ENCODE data around the gene SYNM.

Gene SYNM

GRCh38 chr15:99176757-99177156 is 71.9 kb downstream of the SYNM start:
- H3K4me3 ChIP-seq (ENCODE audit: low read depth, low read length) = no peak overlapping the region
- no peaks in the 10 kb centered on the region for H3K36me3 ChIP-seq
- DNase-seq = no peak
- H3K9me3 ChIP-seq (ENCODE audit: severe bottlenecking) = no peaks in the 10 kb centered on the region
- H3K27ac ChIP-seq = no peak overlapping the region
- TF ChIP-seq CTCF (IDR thresholded peaks at IDR 0.05; ENCODE audit: low read depth, low read length) = no peak
- H3K27me3 ChIP-seq (ENCODE audit: insufficient read depth, low read depth, severe bottlenecking) = no peaks in the 10 kb centered on the region

GRCh38 chr15:99177679-99178078 is 72.8 kb downstream of the SYNM start:
- TF ChIP-seq CTCF (IDR thresholded peaks at IDR 0.05; ENCODE audit: low read depth, low read length) = no peak
- DNase-seq = no peak
- H3K9me3 ChIP-seq (ENCODE audit: severe bottlenecking) = no peaks in the 10 kb centered on the region
- no peak overlapping the region for H3K27ac ChIP-seq
- no peak overlapping the region for H3K4me3 ChIP-seq (ENCODE audit: low read depth, low read length)
- no peaks in the 10 kb centered on the region for H3K36me3 ChIP-seq
- no peaks in the 10 kb centered on the region for H3K27me3 ChIP-seq (ENCODE audit: insufficient read depth, low read depth, severe bottlenecking)

GRCh38 chr15:99180086-99180963 is 75.4 kb downstream of the SYNM start:
- TF ChIP-seq CTCF (IDR thresholded peaks at IDR 0.05; ENCODE audit: low read depth, low read length) = no peak
- no peak for DNase-seq

GRCh38 chr15:99180964-99181306 is 76.1 kb downstream of the SYNM start:
- Histone ChIP-seq H3K27me3 (ENCODE audit: insufficient read depth, low read depth, severe bottlenecking) (no peaks in the 10 kb centered on the region), H3K4me3 (ENCODE audit: low read depth, low read length) (no peak overlapping the region), H3K36me3 (no peaks in the 10 kb centered on the region), H3K9me3 (ENCODE audit: severe bottlenecking) (no peaks in the 10 kb centered on the region), H3K27ac (no peak overlapping the region)
- no peak for TF ChIP-seq CTCF (IDR thresholded peaks at IDR 0.05; ENCODE audit: low read depth, low read length)
- no peak for DNase-seq

More at GRCh38 chr15:99180086-99180963, 75.4 kb downstream of the SYNM start:
- Histone ChIP-seq H3K27ac (no peak overlapping the region), H3K27me3 (ENCODE audit: insufficient read depth, low read depth, severe bottlenecking) (no peaks in the 10 kb centered on the region), H3K9me3 (ENCODE audit: severe bottlenecking) (no peaks in the 10 kb centered on the region), H3K4me3 (ENCODE audit: low read depth, low read length) (no peak overlapping the region), H3K36me3 (no peaks in the 10 kb centered on the region)

GRCh38 chr15:99181545-99181971 is 76.7 kb downstream of the SYNM start:
- H3K27me3 ChIP-seq (ENCODE audit: insufficient read depth, low read depth, severe bottlenecking) = no peaks in the 10 kb centered on the region
- peak overlapping the region; percentile 47 for H3K27ac ChIP-seq
- H3K4me3 ChIP-seq (ENCODE audit: low read depth, low read length) = no peak overlapping the region
- H3K9me3 ChIP-seq (ENCODE audit: severe bottlenecking) = no peaks in the 10 kb centered on the region
- DNase-seq = peak; percentile 75
- no peak for TF ChIP-seq CTCF (IDR thresholded peaks at IDR 0.05; ENCODE audit: low read depth, low read length)
- no peaks in the 10 kb centered on the region for H3K36me3 ChIP-seq

- no peak overlapping the region for H3K4me3 ChIP-seq (ENCODE audit: low read depth, low read length)
- no peaks in the 10 kb centered on the region for H3K27me3 ChIP-seq (ENCODE audit: insufficient read depth, low read depth, severe bottlenecking)
These were observed 77.9 kb downstream of the SYNM start for GRCh38 chr15:99182791-99183190.

More at GRCh38 chr15:99182791-99183190, 77.9 kb downstream of the SYNM start:
- Histone ChIP-seq H3K36me3 (no peaks in the 10 kb centered on the region), H3K27ac (no peak overlapping the region), H3K9me3 (ENCODE audit: severe bottlenecking) (no peaks in the 10 kb centered on the region)
- DNase-seq = no peak
- no peak for TF ChIP-seq CTCF (IDR thresholded peaks at IDR 0.05; ENCODE audit: low read depth, low read length)

Measured in WERI-Rb-1 (cell line).